ENCODE measurements around the gene GLRX5. TPM values are rescaled to one million over a fixed set of nuclear protein-coding genes. Genes with fewer than 3 reads are reported as not detected.
"Not testable (repeated sequence)": the region's sequence is repeated elsewhere in the genome, so short reads cannot be mapped to it uniquely, and the experiment has no call there.

Gene GLRX5
- total RNA-seq, 2 donors from 2014 or later = 35.5 to 36.1 TPM

DNA sequence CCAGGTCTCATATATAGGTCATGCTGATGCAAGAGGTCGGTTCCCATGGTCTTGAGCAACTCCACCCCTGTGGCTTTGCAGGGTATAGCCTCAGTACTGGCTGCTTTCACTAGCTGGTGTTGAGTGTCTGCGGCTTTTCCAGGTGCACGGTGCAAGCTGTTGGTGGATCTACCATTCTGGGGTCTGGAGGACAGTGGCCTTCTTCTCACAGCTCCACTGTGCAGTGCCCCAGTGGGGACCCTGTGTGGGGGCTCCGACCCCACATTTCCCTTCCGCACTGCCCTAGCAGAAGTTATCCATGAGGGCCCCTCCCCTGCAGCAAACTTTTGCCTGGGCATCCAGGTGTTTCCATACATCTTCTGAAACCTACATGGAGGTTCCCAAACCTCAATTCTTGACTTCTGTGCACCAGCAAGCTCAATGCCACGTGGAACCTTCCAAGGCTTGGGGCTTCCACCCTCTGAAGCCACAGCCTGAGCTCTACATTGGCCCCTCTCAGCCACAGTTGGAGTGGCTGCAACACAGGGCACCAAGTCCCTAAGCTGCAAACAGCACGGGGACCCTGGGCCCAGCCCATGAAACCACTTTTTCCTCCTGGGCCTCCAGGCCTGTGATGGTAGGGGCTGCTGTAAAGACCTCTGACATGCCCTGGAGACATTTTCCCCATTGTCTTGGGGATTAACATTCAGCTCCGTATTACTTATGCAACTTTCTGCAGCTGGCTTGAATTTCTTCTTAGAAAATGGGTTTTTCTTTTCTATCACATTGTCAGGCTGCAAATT, 49.2 kb downstream of the GLRX5 start:
- peaks cover 17 to 18% of the 10 kb centered on the region in 2 donors for H3K27me3 Mint-ChIP-seq
- H3K27ac Mint-ChIP-seq; ATAC-seq; H3K9me3 Mint-ChIP-seq; H3K4me1 Mint-ChIP-seq (ENCODE audit: low read depth in 2 of 2); H3K36me3 Mint-ChIP-seq; H3K4me3 Mint-ChIP-seq; DNase-seq (ENCODE audit: low spot score): not testable (repeated sequence)

- Mint-ChIP-seq H3K27ac (no peak overlapping the region), H3K4me3 (no peak overlapping the region), H3K36me3 (no peaks in the 10 kb centered on the region), H3K9me3 (no peaks in the 10 kb centered on the region), H3K4me1 (ENCODE audit: low read depth in 2 of 2) (no peaks in the 10 kb centered on the region), H3K27me3 (peaks cover 12 to 18% of the 10 kb centered on the region in 2 donors)
- no peak for DNase-seq (ENCODE audit: low spot score)
- no peak for ATAC-seq
These were observed 51.2 kb downstream of the GLRX5 start for GRCh38 chr14:95585953-95586620.

GRCh38 chr14:95591182-95591581, 56.3 kb downstream of the GLRX5 start:
- H3K27ac Mint-ChIP-seq; H3K4me1 Mint-ChIP-seq (ENCODE audit: low read depth in 2 of 2); ATAC-seq; H3K4me3 Mint-ChIP-seq; DNase-seq (ENCODE audit: low spot score); H3K27me3 Mint-ChIP-seq; H3K9me3 Mint-ChIP-seq; H3K36me3 Mint-ChIP-seq: not testable (repeated sequence)

Other genes with a start within 250 kb of the GLRX5 start
- gene CLMN, start 215.1 kb upstream of the GLRX5 start, total RNA-seq = 1 to 10 TPM; 2.6 to 3.5 TPM
- 10 to 100 TPM; 46.9 to 62.4 TPM for gene SYNE3, start 18.4 kb upstream of the GLRX5 start, total RNA-seq
- not detected for gene TCL1B, start 151.4 kb downstream of the GLRX5 start, total RNA-seq
- under 1 TPM in 1 of 2 donors, not detected in 1; 0.61 TPM for gene TCL1A, start 179.1 kb downstream of the GLRX5 start, total RNA-seq

Measured in natural killer cell treated with Interleukin-12 subunit alpha and Interleukin-12 subunit beta and Interleukin-15 and Interleukin-18, amount 100 ng/mL, for 72 hours (primary cell).